HG02852 (cell line): ENCODE measurements around the gene RAB11FIP5.
"Not testable (repeated sequence)": the region's sequence is repeated elsewhere in the genome, so short reads cannot be mapped to it uniquely, and the experiment has no call there.

Experiments used
- ATAC-seq: cut with Tn5 transposase; IDR thresholded peaks from one replicate; pipeline ENCODE4 v1.9.1; 2021; ENCODE audit warnings: mild to moderate bottlenecking, moderate library complexity; ENCODE audit not compliant: unreplicated experiment

The RAB11FIP5 gene

GRCh38 chr2:73112913-73113854 lies at the start of gene RAB11FIP5:
TSS of gene RAB11FIP5 (minus strand) at chr2:73112948. CDS start at chr2:73112777, 171 bp downstream.
- ATAC-seq, result peak; percentile 68

- no peak for ATAC-seq
Observed at GRCh38 chr2:73156539-73157124, 43.9 kb upstream of the RAB11FIP5 start.

- no peak for ATAC-seq
Observed at GRCh38 chr2:73142937-73143336, 30.2 kb upstream of the RAB11FIP5 start.

GRCh38 chr2:73141896-73142295 lies 29.1 kb upstream of the RAB11FIP5 start:
- no peak for ATAC-seq

- ATAC-seq, result no peak
Observed at GRCh38 chr2:73135236-73135635, 22.5 kb upstream of the RAB11FIP5 start.

- no peak for ATAC-seq
Observed at GRCh38 chr2:73134471-73134870, 21.7 kb upstream of the RAB11FIP5 start.

- no peak for ATAC-seq
Observed at GRCh38 chr2:73133566-73134197, 20.9 kb upstream of the RAB11FIP5 start.

- ATAC-seq, result no peak
Observed at GRCh38 chr2:73131807-73132206, 19.1 kb upstream of the RAB11FIP5 start.

- ATAC-seq, result no peak
Observed at GRCh38 chr2:73130790-73131189, 18.0 kb upstream of the RAB11FIP5 start.

GRCh38 chr2:73128841-73129535 lies 16.2 kb upstream of the RAB11FIP5 start:
- no peak for ATAC-seq

GRCh38 chr2:73122536-73122935 lies 9.8 kb upstream of the RAB11FIP5 start:
- no peak for ATAC-seq

GRCh38 chr2:73119611-73120239 lies 7.0 kb upstream of the RAB11FIP5 start:
- ATAC-seq, result not testable (repeated sequence)

GRCh38 chr2:73117441-73117840 lies 4.7 kb upstream of the RAB11FIP5 start:
- ATAC-seq, result no peak

- ATAC-seq, result no peak
Observed at GRCh38 chr2:73116182-73116960, 3.6 kb upstream of the RAB11FIP5 start.

GRCh38 chr2:73114273-73114867 lies 1.6 kb upstream of the RAB11FIP5 start:
- no peak for ATAC-seq

- ATAC-seq, result peak; percentile 23
Observed at GRCh38 chr2:73112026-73112912, 479 bp downstream of the RAB11FIP5 start.

- ATAC-seq, result no peak
Observed at GRCh38 chr2:73111073-73112025, 1.4 kb downstream of the RAB11FIP5 start.
